ENCODE measurements around the gene SPATA6L. TPM values are rescaled to one million over a fixed set of nuclear protein-coding genes. Genes with fewer than 3 reads are reported as not detected.
A peak's percentile ranks its signal among the peaks of the same experiment; 100 is the strongest.

Gene SPATA6L
- total and polyA plus RNA-seq, 2 donors, result 0.47 to 1.2 TPM

- H3K27ac ChIP-seq (ENCODE audit: low read depth in 1 of 2, low read length in 1 of 2), result no peak overlapping the region
- no peak overlapping the region for H3K4me3 ChIP-seq (ENCODE audit: low read length in 2 of 2)
- peaks cover 2 to 6% of the 10 kb centered on the region in 2 donors for H3K4me1 ChIP-seq (ENCODE audit: control insufficient read depth in 2 of 2, insufficient read depth in 2 of 2, low read length in 2 of 2)
- no peak for DNase-seq (ENCODE audit: low read depth in 6 of 9, low spot score in 9 of 9)
- no peaks in the 10 kb centered on the region for H3K9me3 ChIP-seq (ENCODE audit: control insufficient read depth in 2 of 2, insufficient read depth in 1 of 2, low read length in 1 of 2)
- 98% methylated on average over 8 of the region's 8 CpGs for WGBS
- H3K27me3 ChIP-seq (ENCODE audit: control insufficient read depth in 2 of 2, insufficient read depth in 1 of 2, low read length in 1 of 2), result peaks cover 0 to 2% of the 10 kb centered on the region in 2 donors
- no peaks in the 10 kb centered on the region for H3K36me3 ChIP-seq (ENCODE audit: control insufficient read depth in 2 of 2, insufficient read depth in 2 of 2, low read length in 1 of 2)
Observed at GRCh38 chr9:4576448-4576847, 89.8 kb downstream of the SPATA6L start.

- no peak overlapping the region for H3K27ac ChIP-seq (ENCODE audit: low read depth in 1 of 2, low read length in 1 of 2)
- H3K4me3 ChIP-seq (ENCODE audit: low read length in 2 of 2), result no peak overlapping the region
- H3K27me3 ChIP-seq (ENCODE audit: control insufficient read depth in 2 of 2, insufficient read depth in 1 of 2, low read length in 1 of 2), result peaks cover 0 to 2% of the 10 kb centered on the region in 2 donors
- DNase-seq (ENCODE audit: low read depth in 6 of 9, low spot score in 9 of 9), result no peak
- no peaks in the 10 kb centered on the region for H3K9me3 ChIP-seq (ENCODE audit: control insufficient read depth in 2 of 2, insufficient read depth in 1 of 2, low read length in 1 of 2)
- no peaks in the 10 kb centered on the region for H3K36me3 ChIP-seq (ENCODE audit: control insufficient read depth in 2 of 2, insufficient read depth in 2 of 2, low read length in 1 of 2)
- H3K4me1 ChIP-seq (ENCODE audit: control insufficient read depth in 2 of 2, insufficient read depth in 2 of 2, low read length in 2 of 2), result peaks cover 2 to 6% of the 10 kb centered on the region in 2 donors
- 89% methylated on average over 8 of the region's 8 CpGs for whole genome bisulfite sequencing
Observed at GRCh38 chr9:4575997-4576396, 90.3 kb downstream of the SPATA6L start.

- Histone ChIP-seq H3K27me3 (ENCODE audit: control insufficient read depth in 2 of 2, insufficient read depth in 1 of 2, low read length in 1 of 2) (peaks cover 0 to 2% of the 10 kb centered on the region in 2 donors), H3K4me1 (ENCODE audit: control insufficient read depth in 2 of 2, insufficient read depth in 2 of 2, low read length in 2 of 2) (peaks cover 2 to 6% of the 10 kb centered on the region in 2 donors), H3K36me3 (ENCODE audit: control insufficient read depth in 2 of 2, insufficient read depth in 2 of 2, low read length in 1 of 2) (no peaks in the 10 kb centered on the region), H3K4me3 (ENCODE audit: low read length in 2 of 2) (no peak overlapping the region), H3K9me3 (ENCODE audit: control insufficient read depth in 2 of 2, insufficient read depth in 1 of 2, low read length in 1 of 2) (no peaks in the 10 kb centered on the region), H3K27ac (ENCODE audit: low read depth in 1 of 2, low read length in 1 of 2) (no peak overlapping the region)
- DNase-seq (ENCODE audit: low read depth in 6 of 9, low spot score in 9 of 9), result no peak
- 85% methylated on average over 7 of the region's 7 CpGs for WGBS
Observed at GRCh38 chr9:4574657-4575243, 91.5 kb downstream of the SPATA6L start.

GRCh38 chr9:4573634-4574389, 92.5 kb downstream of the SPATA6L start:
- Histone ChIP-seq H3K36me3 (ENCODE audit: control insufficient read depth in 2 of 2, insufficient read depth in 2 of 2, low read length in 1 of 2) (no peaks in the 10 kb centered on the region), H3K4me1 (ENCODE audit: control insufficient read depth in 2 of 2, insufficient read depth in 2 of 2, low read length in 2 of 2) (peaks cover 2 to 6% of the 10 kb centered on the region in 2 donors), H3K27ac (ENCODE audit: low read depth in 1 of 2, low read length in 1 of 2) (no peak overlapping the region), H3K4me3 (ENCODE audit: low read length in 2 of 2) (no peak overlapping the region), H3K27me3 (ENCODE audit: control insufficient read depth in 2 of 2, insufficient read depth in 1 of 2, low read length in 1 of 2) (peaks cover 0 to 2% of the 10 kb centered on the region in 2 donors), H3K9me3 (ENCODE audit: control insufficient read depth in 2 of 2, insufficient read depth in 1 of 2, low read length in 1 of 2) (no peaks in the 10 kb centered on the region)
- DNase-seq (ENCODE audit: low read depth in 6 of 9, low spot score in 9 of 9), result no peak
- 92% methylated on average over 5 of the region's 5 CpGs for WGBS

GRCh38 chr9:4573176-4573575, 93.1 kb downstream of the SPATA6L start:
- no peaks in the 10 kb centered on the region for H3K9me3 ChIP-seq (ENCODE audit: control insufficient read depth in 2 of 2, insufficient read depth in 1 of 2, low read length in 1 of 2)
- 84% methylated on average over 4 of the region's 4 CpGs for WGBS
- H3K4me1 ChIP-seq (ENCODE audit: control insufficient read depth in 2 of 2, insufficient read depth in 2 of 2, low read length in 2 of 2), result peaks cover 2 to 6% of the 10 kb centered on the region in 2 donors
- H3K27ac ChIP-seq (ENCODE audit: low read depth in 1 of 2, low read length in 1 of 2), result no peak overlapping the region
- no peak for DNase-seq (ENCODE audit: low read depth in 6 of 9, low spot score in 9 of 9)
- H3K4me3 ChIP-seq (ENCODE audit: low read length in 2 of 2), result no peak overlapping the region
- no peaks in the 10 kb centered on the region for H3K36me3 ChIP-seq (ENCODE audit: control insufficient read depth in 2 of 2, insufficient read depth in 2 of 2, low read length in 1 of 2)
- H3K27me3 ChIP-seq (ENCODE audit: control insufficient read depth in 2 of 2, insufficient read depth in 1 of 2, low read length in 1 of 2), result peaks cover 0 to 2% of the 10 kb centered on the region in 2 donors

GRCh38 chr9:4572184-4572826, 94.0 kb downstream of the SPATA6L start:
- Histone ChIP-seq H3K27ac (ENCODE audit: low read depth in 1 of 2, low read length in 1 of 2) (peak overlapping the region in 1 of 2 donors; percentile 21), H3K36me3 (ENCODE audit: control insufficient read depth in 2 of 2, insufficient read depth in 2 of 2, low read length in 1 of 2) (no peaks in the 10 kb centered on the region), H3K9me3 (ENCODE audit: control insufficient read depth in 2 of 2, insufficient read depth in 1 of 2, low read length in 1 of 2) (no peaks in the 10 kb centered on the region), H3K4me3 (ENCODE audit: low read length in 2 of 2) (no peak overlapping the region), H3K4me1 (ENCODE audit: control insufficient read depth in 2 of 2, insufficient read depth in 2 of 2, low read length in 2 of 2) (peaks cover 2 to 9% of the 10 kb centered on the region in 2 donors), H3K27me3 (ENCODE audit: control insufficient read depth in 2 of 2, insufficient read depth in 1 of 2, low read length in 1 of 2) (peaks cover 0 to 2% of the 10 kb centered on the region in 2 donors)
- 55% methylated on average over 5 of the region's 5 CpGs for WGBS
- peak in 1 of 9 donors; percentile 52 for DNase-seq (ENCODE audit: low read depth in 6 of 9, low spot score in 9 of 9)

GRCh38 chr9:4569101-4569500, 97.2 kb downstream of the SPATA6L start:
- Histone ChIP-seq H3K9me3 (ENCODE audit: control insufficient read depth in 2 of 2, insufficient read depth in 1 of 2, low read length in 1 of 2) (no peaks in the 10 kb centered on the region), H3K4me1 (ENCODE audit: control insufficient read depth in 2 of 2, insufficient read depth in 2 of 2, low read length in 2 of 2) (peaks cover 2 to 5% of the 10 kb centered on the region in 2 donors), H3K27me3 (ENCODE audit: control insufficient read depth in 2 of 2, insufficient read depth in 1 of 2, low read length in 1 of 2) (peaks cover 0 to 1% of the 10 kb centered on the region in 2 donors), H3K4me3 (ENCODE audit: low read length in 2 of 2) (no peak overlapping the region), H3K36me3 (ENCODE audit: control insufficient read depth in 2 of 2, insufficient read depth in 2 of 2, low read length in 1 of 2) (no peaks in the 10 kb centered on the region), H3K27ac (ENCODE audit: low read depth in 1 of 2, low read length in 1 of 2) (no peak overlapping the region)
- no peak for DNase-seq (ENCODE audit: low read depth in 6 of 9, low spot score in 9 of 9)

DNA sequence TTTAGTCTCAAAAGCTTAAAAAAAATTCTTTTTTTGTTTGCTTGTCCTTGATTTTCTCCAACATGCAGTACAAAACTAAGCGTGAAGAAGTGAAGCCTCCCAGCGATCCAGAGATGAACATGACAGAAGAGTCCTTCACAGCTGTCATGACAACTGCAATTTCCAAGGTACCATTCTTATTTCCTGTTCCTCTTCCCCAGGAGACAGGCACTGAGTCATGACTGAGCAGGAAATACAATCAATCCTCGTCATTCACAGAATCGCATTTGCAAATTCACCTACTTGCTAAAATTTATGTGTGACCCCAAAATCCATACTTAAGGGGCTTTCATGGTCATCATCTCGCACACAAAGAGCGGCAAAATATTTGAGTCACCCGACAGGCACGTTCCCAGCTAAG, 98.7 kb downstream of the SPATA6L start:
- no peak overlapping the region for H3K4me3 ChIP-seq (ENCODE audit: low read length in 2 of 2)
- WGBS, result 77% methylated on average over 8 of the region's 8 CpGs
- H3K4me1 ChIP-seq (ENCODE audit: control insufficient read depth in 2 of 2, insufficient read depth in 2 of 2, low read length in 2 of 2), result peaks cover 0 to 6% of the 10 kb centered on the region in 2 donors
- no peak overlapping the region for H3K27ac ChIP-seq (ENCODE audit: low read depth in 1 of 2, low read length in 1 of 2)
- peaks cover 2% of the 10 kb centered on the region in 2 donors for H3K27me3 ChIP-seq (ENCODE audit: control insufficient read depth in 2 of 2, insufficient read depth in 1 of 2, low read length in 1 of 2)
- no peaks in the 10 kb centered on the region for H3K36me3 ChIP-seq (ENCODE audit: control insufficient read depth in 2 of 2, insufficient read depth in 2 of 2, low read length in 1 of 2)
- H3K9me3 ChIP-seq (ENCODE audit: control insufficient read depth in 2 of 2, insufficient read depth in 1 of 2, low read length in 1 of 2), result no peaks in the 10 kb centered on the region
- no peak for DNase-seq (ENCODE audit: low read depth in 6 of 9, low spot score in 9 of 9)

- 92% methylated on average over 2 of the region's 2 CpGs for WGBS
- Histone ChIP-seq H3K9me3 (ENCODE audit: control insufficient read depth in 2 of 2, insufficient read depth in 1 of 2, low read length in 1 of 2) (no peaks in the 10 kb centered on the region), H3K27ac (ENCODE audit: low read depth in 1 of 2, low read length in 1 of 2) (no peak overlapping the region), H3K4me3 (ENCODE audit: low read length in 2 of 2) (no peak overlapping the region), H3K27me3 (ENCODE audit: control insufficient read depth in 2 of 2, insufficient read depth in 1 of 2, low read length in 1 of 2) (peaks cover 2% of the 10 kb centered on the region in 2 donors), H3K36me3 (ENCODE audit: control insufficient read depth in 2 of 2, insufficient read depth in 2 of 2, low read length in 1 of 2) (no peaks in the 10 kb centered on the region), H3K4me1 (ENCODE audit: control insufficient read depth in 2 of 2, insufficient read depth in 2 of 2, low read length in 2 of 2) (peaks cover 0 to 6% of the 10 kb centered on the region in 2 donors)
- DNase-seq (ENCODE audit: low read depth in 6 of 9, low spot score in 9 of 9), result no peak
Observed at GRCh38 chr9:4566806-4567205, 99.5 kb downstream of the SPATA6L start.

Measured in thymus (tissue), 11 donors.